ENCODE measurements around the gene LIX1L. TPM values are rescaled to one million over a fixed set of nuclear protein-coding genes. Genes with fewer than 3 reads are reported as not detected.
A peak's percentile ranks its signal among the peaks of the same experiment; 100 is the strongest.
"Not testable (repeated sequence)": the region's sequence is repeated elsewhere in the genome, so short reads cannot be mapped to it uniquely, and the experiment has no call there.

LIX1L gene
- total and polyA plus RNA-seq, 7 donors = 1.4 to 42.5 (median 26.9) TPM

GRCh38 chr1:145927916-145928643, 29.7 kb downstream of the LIX1L start:
- 54 to 60% methylated on average over 20 of the region's 20 CpGs for WGBS, 2 donors
- peaks cover 0 to 39% (median 0%) of the 10 kb centered on the region in 4 donors for H3K36me3 ChIP-seq
- DNase-seq = no peak
- intact Hi-C loops (cut with DNase I) = loop anchor here (2.0 kb wide), 1 partner anchor 33 kb away; no protein-coding TSS in a partner anchor
- peaks cover 0 to 20% (median 19%) of the 10 kb centered on the region in 4 donors for H3K4me1 ChIP-seq
- peak overlapping the region; percentile 90 to 93 (median 92) for H3K27ac ChIP-seq
- peak overlapping the region; percentile 58 to 70 (median 66) for H3K4me3 ChIP-seq
- TF ChIP-seq POLR2AphosphoS5 (IDR thresholded peaks at IDR 0.05) = no peak
- TF ChIP-seq POLR2A (IDR thresholded peaks at IDR 0.05) = no peak
- no peak for TF ChIP-seq EP300 (IDR thresholded peaks at IDR 0.05)
- TF ChIP-seq CTCF (IDR thresholded peaks at IDR 0.05) = no peak
- no peaks in the 10 kb centered on the region for H3K27me3 ChIP-seq
- H3K9me3 ChIP-seq = no peaks in the 10 kb centered on the region

GRCh38 chr1:145927063-145927886, 30.5 kb downstream of the LIX1L start, which contains the start of gene RBM8A:
Gene RBM8A, minus strand, starts transcription at chr1:145927484. Its CDS starts 58 bp downstream, at chr1:145927426.
- Histone ChIP-seq H3K9me3 (no peaks in the 10 kb centered on the region), H3K36me3 (peaks cover 0 to 36% (median 0%) of the 10 kb centered on the region in 4 donors), H3K4me3 (peak within 1 kb of the TSS; percentile 58 to 70 (median 66)), H3K4me1 (peaks cover 0 to 20% (median 19%) of the 10 kb centered on the region in 4 donors), H3K27ac (peak within 1 kb of the TSS; percentile 90 to 93 (median 92)), H3K27me3 (no peaks in the 10 kb centered on the region)
- intact Hi-C loops (cut with DNase I) = loop anchor here (2.0 kb wide), 1 partner anchor 34 kb away; no protein-coding TSS in a partner anchor
- 0% methylated on average over 41 of the region's 41 CpGs for WGBS, 2 donors
- TF ChIP-seq POLR2A (IDR thresholded peaks at IDR 0.05) (peak; percentile 98 to 99), EP300 (IDR thresholded peaks at IDR 0.05) (no peak), POLR2AphosphoS5 (IDR thresholded peaks at IDR 0.05) (peak; percentile 99 to 100 (median 99)), CTCF (IDR thresholded peaks at IDR 0.05) (peak; percentile 15 to 79 (median 68))
- peak; percentile 98 for DNase-seq

GRCh38 chr1:145926686-145927062, 31.1 kb downstream of the LIX1L start:
- peak overlapping the region; percentile 90 to 93 (median 92) for H3K27ac ChIP-seq
- DNase-seq = no peak
- intact Hi-C loops (cut with DNase I) = loop anchor here (2.0 kb wide), 1 partner anchor 34 kb away; no protein-coding TSS in a partner anchor
- 4 to 7% methylated on average over 19 of the region's 19 CpGs for WGBS, 2 donors
- H3K36me3 ChIP-seq = peaks cover 0 to 36% (median 0%) of the 10 kb centered on the region in 4 donors
- H3K4me1 ChIP-seq = peaks cover 0 to 20% (median 19%) of the 10 kb centered on the region in 4 donors
- no peaks in the 10 kb centered on the region for H3K9me3 ChIP-seq
- H3K4me3 ChIP-seq = peak overlapping the region; percentile 58 to 70 (median 66)
- no peaks in the 10 kb centered on the region for H3K27me3 ChIP-seq
- TF ChIP-seq CTCF (IDR thresholded peaks at IDR 0.05) = no peak
- no peak for TF ChIP-seq POLR2A (IDR thresholded peaks at IDR 0.05)
- no peak for TF ChIP-seq EP300 (IDR thresholded peaks at IDR 0.05)
- no peak for TF ChIP-seq POLR2AphosphoS5 (IDR thresholded peaks at IDR 0.05)

GRCh38 chr1:145922266-145922665, 35.6 kb downstream of the LIX1L start:
- peaks cover 0 to 30% (median 0%) of the 10 kb centered on the region in 4 donors for H3K36me3 ChIP-seq
- intact Hi-C loops (cut with DNase I) = no loop called here

GRCh38 chr1:145920297-145920696, 37.5 kb downstream of the LIX1L start:
- H3K27ac ChIP-seq; H3K27me3 ChIP-seq; H3K4me3 ChIP-seq; DNase-seq; H3K9me3 ChIP-seq; intact Hi-C loops (cut with DNase I): not testable (repeated sequence)
- peaks cover 0 to 39% (median 0%) of the 10 kb centered on the region in 4 donors for H3K36me3 ChIP-seq
- peaks cover 0 to 30% (median 26%) of the 10 kb centered on the region in 4 donors for H3K4me1 ChIP-seq
- 71 to 81% methylated on average over 2 to 3 of the region's 4 CpGs for WGBS, 2 donors

More at GRCh38 chr1:145922266-145922665, 35.6 kb downstream of the LIX1L start:
- Histone ChIP-seq H3K9me3 (no peaks in the 10 kb centered on the region), H3K27ac (no peak overlapping the region), H3K4me3 (no peak overlapping the region), H3K27me3 (no peaks in the 10 kb centered on the region), H3K4me1 (peaks cover 0 to 36% (median 30%) of the 10 kb centered on the region in 4 donors)
- TF ChIP-seq POLR2AphosphoS5 (IDR thresholded peaks at IDR 0.05) (no peak), POLR2A (IDR thresholded peaks at IDR 0.05) (no peak), EP300 (IDR thresholded peaks at IDR 0.05) (no peak), CTCF (IDR thresholded peaks at IDR 0.05) (no peak)
- WGBS, 2 donors = 82 to 90% methylated on average over 2 of the region's 2 CpGs
- DNase-seq = no peak
